Stomach (tissue), 4 donors: Measurements from ENCODE around the gene ROBO1.

Source experiments
- CTCF ChIP-seq, 7 experiments: fragments of 450-650 bp in 4 of 7; fragments of 200-600 bp in 3 of 7; sonication (generic) in 3 of 7; IDR thresholded peaks; one replicate each; pipeline ENCODE4 v1.5.1; 2016 to 2019; ENCODE audit warnings: antibody characterized with exemption in 7 of 7, control low read depth in 2 of 7, mild to moderate bottlenecking in 1 of 7
- EP300 ChIP-seq: sonication (generic); formaldehyde crosslinking; IDR thresholded peaks from one replicate; pipeline ENCODE4 v1.6.1; 2017; ENCODE audit warnings: antibody characterized with exemption
- POLR2A ChIP-seq, 4 donors: fragments of 450-650 bp; IDR thresholded peaks; one replicate each; pipeline ENCODE4 v1.6.1; 2016; ENCODE audit warnings: antibody characterized with exemption in 4 of 4, control low read depth in 2 of 4, mild to moderate bottlenecking in 1 of 4, moderate library complexity in 1 of 4
- POLR2AphosphoS5 ChIP-seq, 3 donors: sonication (generic); formaldehyde crosslinking; IDR thresholded peaks; one replicate each; pipeline ENCODE4 v1.6.1; 2016; ENCODE audit warnings: antibody characterized with exemption in 3 of 3

- no peak for TF ChIP-seq CTCF (IDR thresholded peaks at IDR 0.05)
- no peak for TF ChIP-seq POLR2A (IDR thresholded peaks at IDR 0.05)
- no peak for TF ChIP-seq EP300
- TF ChIP-seq POLR2AphosphoS5 (IDR thresholded peaks at IDR 0.05): no peak
Measured at GRCh38 chr3:79172241-79172640, 595.6 kb downstream of the ROBO1 start.
